Loucy (cell line): ENCODE data around the gene PRDM12.

Source experiments
- CTCF ChIP-seq: fragments of 200-600 bp; sonication (generic); conservative IDR thresholded peaks from 2 replicates; pipeline ENCODE4 v1.5.1; 2014; ENCODE audit warnings: mild to moderate bottlenecking, antibody characterized with exemption, low read length
- EZH2phosphoT487 ChIP-seq: fragments of 200-600 bp; IDR thresholded peaks from 2 replicates; pipeline ENCODE4 v1.6.1; 2018; ENCODE audit warnings: antibody characterized with exemption, mild to moderate bottlenecking, moderate library complexity, borderline replicate concordance

DNA sequence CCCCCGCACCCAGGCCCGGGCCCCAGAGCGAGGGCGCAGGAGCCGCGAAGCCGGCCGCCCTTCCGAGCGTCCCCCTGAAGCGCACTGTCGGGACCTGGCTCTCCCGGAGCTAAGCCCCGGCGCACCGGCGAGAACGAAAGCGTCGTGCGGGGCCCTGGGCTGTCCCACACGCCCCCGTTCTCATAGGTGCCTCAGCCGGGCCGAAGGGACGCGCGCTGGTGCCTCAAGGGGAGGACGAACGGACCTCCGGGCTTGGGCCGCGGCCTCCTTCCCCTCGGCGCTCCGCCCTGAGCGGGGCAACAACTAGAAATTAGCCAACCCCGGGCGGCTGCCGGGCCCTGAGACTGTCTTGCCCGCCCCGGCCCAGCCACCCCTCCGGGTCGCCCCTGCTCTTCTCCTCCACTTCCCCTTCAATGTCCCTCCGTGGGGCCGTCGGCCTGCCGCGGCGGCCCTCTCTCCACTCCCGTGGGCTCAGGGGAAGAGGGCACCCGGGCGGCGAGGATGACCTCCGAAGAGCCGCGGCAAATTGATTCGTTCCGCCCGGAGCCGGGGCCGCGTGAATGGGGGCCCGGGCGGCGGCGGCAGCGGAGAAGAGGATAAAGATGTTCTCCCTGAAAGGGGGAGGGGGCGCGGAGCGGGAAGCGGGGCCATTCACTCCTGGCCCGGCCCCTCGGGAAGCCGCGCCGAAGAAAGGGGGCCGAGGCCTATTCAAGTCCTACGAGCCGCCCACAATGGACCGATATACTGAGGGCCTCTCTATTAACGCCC lies 3.5 kb upstream of the PRDM12 start:
- TF ChIP-seq CTCF (no peak), EZH2phosphoT487 (no peak)
